SKM-1 treated with dmso at 0.1 percent for 144 hours (cell line): ENCODE data around the gene NUP42.

ENCODE experiments used
- DNase-seq: peaks from one replicate; lab custom pipeline; 2025; ENCODE audit not compliant: unreplicated experiment; lab: John Stamatoyannopoulos, UW

Gene NUP42

GRCh38 chr7:23232966-23233365 lies 51.1 kb downstream of the NUP42 start:
- DNase-seq = no peak

GRCh38 chr7:23234569-23235296 lies 52.9 kb downstream of the NUP42 start:
- no peak for DNase-seq

DNA sequence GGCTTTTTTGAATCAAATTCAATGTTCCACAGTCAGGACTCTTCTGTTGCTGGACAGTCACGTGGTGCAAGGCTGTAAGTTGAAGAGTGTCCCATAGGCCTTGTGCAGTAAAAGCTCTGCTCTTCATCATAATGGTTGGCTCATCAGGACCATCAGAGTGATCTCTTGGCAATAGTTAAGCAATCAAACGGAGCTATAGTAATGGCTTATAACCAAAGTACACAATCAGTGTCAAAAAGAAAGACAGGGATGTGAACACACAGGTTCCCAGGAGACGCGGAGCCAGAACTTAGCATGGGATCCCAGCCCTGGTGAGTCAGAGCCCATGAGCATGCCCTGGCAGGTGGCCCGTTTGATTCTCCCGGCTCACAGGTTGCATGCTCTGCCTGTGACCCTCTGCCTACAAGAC lies 54.0 kb downstream of the NUP42 start:
- no peak for DNase-seq

DNA sequence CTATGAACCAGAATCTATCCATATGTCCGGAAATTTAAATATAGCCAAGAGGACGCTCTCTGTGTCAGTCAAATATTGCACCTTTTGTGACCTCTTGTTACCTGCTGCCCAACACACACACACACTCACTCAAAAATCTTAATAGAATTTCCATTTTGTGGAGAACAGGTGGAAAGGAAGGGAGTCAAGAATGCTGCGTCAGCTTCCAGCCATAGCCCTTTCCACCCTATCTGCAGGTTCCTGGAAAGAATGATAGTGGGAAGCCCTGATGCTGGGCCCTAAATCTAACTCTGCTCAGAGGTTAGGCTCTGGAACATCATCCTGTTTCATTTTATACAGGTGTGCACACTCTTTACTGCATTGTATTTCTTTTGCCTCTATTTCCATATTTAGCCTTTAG lies 55.2 kb downstream of the NUP42 start:
- no peak for DNase-seq

- no peak for DNase-seq
These were observed 57.3 kb downstream of the NUP42 start for GRCh38 chr7:23238983-23239652.

DNA sequence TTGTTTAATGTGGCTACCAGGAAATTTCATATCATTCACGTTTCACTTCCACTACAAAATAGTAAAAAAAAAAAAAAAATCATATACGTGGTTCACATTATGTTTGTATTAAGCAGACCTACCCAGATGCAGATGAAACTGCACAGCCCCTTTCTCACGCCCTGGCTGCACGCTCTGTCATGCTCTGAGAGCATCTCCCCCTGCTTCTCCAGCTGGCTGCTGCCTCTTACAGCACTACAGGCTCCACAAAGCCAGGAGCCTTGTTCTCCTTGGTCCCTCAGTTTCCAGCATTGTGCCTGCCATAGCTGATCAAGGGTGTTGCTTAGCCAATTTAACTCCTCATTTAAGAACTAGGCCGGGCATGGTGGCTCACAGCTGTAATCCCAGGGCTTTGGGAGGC lies 57.9 kb downstream of the NUP42 start:
- no peak for DNase-seq

GRCh38 chr7:23242321-23242720 lies 60.5 kb downstream of the NUP42 start:
- no peak for DNase-seq

GRCh38 chr7:23242935-23243334 lies 61.1 kb downstream of the NUP42 start:
- DNase-seq = no peak

GRCh38 chr7:23246555-23246954 lies 64.7 kb downstream of the NUP42 start, which contains the start of gene GPNMB:
Gene GPNMB (plus strand): TSS chr7:23246775. CDS start chr7:23246858, 83 bp downstream.
- DNase-seq = no peak

DNA sequence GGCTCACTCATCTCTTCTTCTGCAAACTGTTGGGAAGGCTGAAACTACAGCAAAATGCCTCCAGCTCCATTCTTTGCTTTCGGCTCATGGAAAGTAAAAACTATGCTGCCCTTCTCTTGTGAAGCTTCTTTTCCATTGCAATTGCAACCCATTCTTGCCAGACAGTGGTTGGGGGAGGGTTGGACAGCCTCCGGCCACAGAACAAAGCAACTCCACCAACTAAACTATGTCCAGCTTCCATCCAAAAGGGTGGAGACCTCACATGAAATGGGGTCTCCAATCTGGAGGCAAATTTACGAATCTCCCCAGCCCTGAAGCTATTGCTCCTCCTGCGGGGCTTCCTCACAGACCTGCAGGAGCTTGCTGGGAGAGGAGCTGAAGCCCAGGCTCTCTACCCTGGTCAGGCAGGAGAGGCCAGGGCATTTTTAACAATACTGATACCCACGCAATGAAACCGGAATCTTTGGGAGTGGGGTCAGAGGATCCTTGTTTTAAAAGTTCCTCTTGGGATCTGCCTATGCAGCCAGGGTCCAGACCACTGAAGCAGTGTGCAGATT lies 65.3 kb downstream of the NUP42 start:
- DNase-seq = no peak

DNA sequence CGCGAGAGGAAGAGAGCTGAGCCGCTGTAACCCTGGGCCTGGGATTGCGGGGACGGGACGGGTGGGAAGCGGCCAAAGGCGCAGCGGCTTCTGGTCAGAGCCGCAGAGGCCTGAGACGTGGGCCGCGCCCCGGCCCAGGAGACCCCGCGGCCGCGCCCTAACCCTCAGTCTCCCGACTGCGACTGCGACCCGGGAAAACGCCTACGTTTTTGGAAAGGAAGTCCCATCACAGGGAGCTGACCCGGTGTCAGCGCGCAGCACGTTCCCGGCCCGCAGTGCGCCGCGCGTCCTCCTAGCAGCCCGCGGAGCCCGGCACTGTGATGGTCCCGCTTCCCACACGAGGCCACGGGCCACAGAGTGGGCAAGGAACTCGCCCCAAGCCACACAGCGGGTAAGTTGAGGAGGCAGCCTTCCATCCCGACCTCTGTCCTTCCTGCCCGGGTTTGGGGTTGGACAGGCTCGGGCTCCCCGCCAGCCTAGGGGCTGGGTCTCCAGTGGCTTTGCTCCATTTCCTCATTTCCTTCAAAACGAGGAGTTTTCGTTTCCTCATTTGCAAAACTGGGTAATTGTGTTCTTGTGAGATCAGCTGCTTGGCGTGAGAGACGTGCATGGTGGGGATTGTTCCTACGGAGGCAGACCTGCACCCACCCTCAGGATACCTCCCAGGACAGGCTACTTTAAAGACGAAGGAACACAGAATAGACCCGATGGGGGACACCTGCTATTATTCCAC lies 65.9 kb downstream of the NUP42 start:
- DNase-seq = peak; percentile 90

DNA sequence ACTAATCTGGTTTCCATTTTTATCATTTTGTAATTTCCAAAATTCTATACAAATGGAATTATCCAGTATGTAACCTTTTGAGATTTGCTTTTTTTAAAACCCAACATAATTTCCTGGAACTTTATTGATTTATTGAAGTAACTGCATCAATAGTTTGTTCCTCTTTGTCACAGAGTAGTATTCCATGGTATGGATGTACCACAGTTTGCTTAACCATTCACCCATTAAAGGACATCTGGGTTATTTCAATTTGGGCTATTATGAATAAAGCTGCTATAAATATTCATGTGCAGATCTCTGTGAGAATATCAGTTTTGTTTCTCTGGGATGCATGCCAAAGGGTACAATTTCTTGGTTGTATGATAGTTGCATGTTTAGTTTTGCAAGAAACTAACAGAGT lies 67.6 kb downstream of the NUP42 start:
- no peak for DNase-seq
